Measurements from ENCODE around the gene OSBPL2. TPM values are rescaled to one million over a fixed set of nuclear protein-coding genes. Genes with fewer than 3 reads are reported as not detected.

The OSBPL2 gene
- total RNA-seq, 1 donor = 36.7 TPM

- DNase-seq (ENCODE audit: low read depth) = no peak
- no peak for TF ChIP-seq CTCF (IDR thresholded peaks at IDR 0.05; ENCODE audit: insufficient read depth, low read depth, low read length)
- H3K4me3 ChIP-seq (ENCODE audit: low read depth, low read length) = no peak overlapping the region
Observed at GRCh38 chr20:62254021-62254724, 15.9 kb downstream of the OSBPL2 start.

- TF ChIP-seq CTCF (IDR thresholded peaks at IDR 0.05; ENCODE audit: insufficient read depth, low read depth, low read length) = no peak
- no peak for DNase-seq (ENCODE audit: low read depth)
- H3K4me3 ChIP-seq (ENCODE audit: low read depth, low read length) = no peak overlapping the region
Observed at GRCh38 chr20:62255976-62256375, 17.7 kb downstream of the OSBPL2 start.

GRCh38 chr20:62258499-62259293 is 20.4 kb downstream of the OSBPL2 start:
- DNase-seq (ENCODE audit: low read depth) = peak; percentile 64
- no peak overlapping the region for H3K4me3 ChIP-seq (ENCODE audit: low read depth, low read length)
- TF ChIP-seq CTCF (IDR thresholded peaks at IDR 0.05; ENCODE audit: insufficient read depth, low read depth, low read length) = no peak

DNA sequence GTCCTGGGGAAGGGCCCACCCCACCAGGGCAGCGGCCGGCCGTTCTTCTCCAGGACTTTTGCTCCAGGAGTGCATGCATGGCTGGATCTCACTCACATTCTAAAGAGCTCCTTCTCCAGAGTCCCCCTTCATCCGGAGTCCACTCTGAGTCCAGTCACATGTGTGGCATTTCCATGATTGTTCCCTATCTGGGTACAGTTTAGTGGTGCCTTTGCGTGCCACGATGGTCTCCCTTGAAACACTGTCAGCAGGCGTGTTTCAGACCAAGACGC is 20.9 kb downstream of the OSBPL2 start:
- no peak overlapping the region for H3K4me3 ChIP-seq (ENCODE audit: low read depth, low read length)
- no peak for DNase-seq (ENCODE audit: low read depth)
- no peak for TF ChIP-seq CTCF (IDR thresholded peaks at IDR 0.05; ENCODE audit: insufficient read depth, low read depth, low read length)

DNA sequence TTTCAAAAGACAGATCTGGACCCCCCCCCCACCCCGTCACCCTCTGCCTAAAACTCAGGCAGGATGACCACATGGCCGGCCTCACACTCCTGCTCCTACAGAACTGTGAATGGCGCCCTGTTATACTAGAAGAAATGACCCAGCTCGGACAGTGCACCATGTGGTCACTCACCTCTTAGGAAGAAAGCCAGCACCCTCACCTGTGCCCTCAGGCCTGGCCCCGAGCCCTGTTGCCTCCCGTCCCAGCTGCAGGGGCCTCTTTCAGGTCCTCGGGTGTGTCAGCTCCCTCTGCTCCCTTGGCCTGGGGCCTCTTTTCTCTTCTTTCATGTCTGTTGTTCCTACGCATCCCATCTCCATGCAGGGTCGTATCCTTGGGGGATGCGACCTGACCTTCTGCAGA is 23.7 kb downstream of the OSBPL2 start:
- TF ChIP-seq CTCF (IDR thresholded peaks at IDR 0.05; ENCODE audit: insufficient read depth, low read depth, low read length) = no peak
- no peak for DNase-seq (ENCODE audit: low read depth)
- H3K4me3 ChIP-seq (ENCODE audit: low read depth, low read length) = no peak overlapping the region

GRCh38 chr20:62263396-62263795 is 25.1 kb downstream of the OSBPL2 start:
- TF ChIP-seq CTCF (IDR thresholded peaks at IDR 0.05; ENCODE audit: insufficient read depth, low read depth, low read length) = no peak
- DNase-seq (ENCODE audit: low read depth) = no peak
- H3K4me3 ChIP-seq (ENCODE audit: low read depth, low read length) = no peak overlapping the region
